Stimulated activated naive B cell treated with anti-CD40 and anti-IgM and Interleukin-4, amounts not matched to agents 10 μg/mL and 1 μg/mL and 100 μg/mL, for 72 hours (primary cell): ENCODE results near the gene HSPA1B.
"Not testable (repeated sequence)": the region's sequence is repeated elsewhere in the genome, so short reads cannot be mapped to it uniquely, and the experiment has no call there.

Source experiments
- ATAC-seq, 2 donors: fragments of 150-1000 bp; cut with Tn5 transposase; replicated peaks; 2 replicates each; pipeline ENCODE4 v1.10.0; 2021; ENCODE audit warnings: moderate library complexity in 1 of 2
- DNase-seq: peaks from one replicate; pipeline ENCODE4 v3.0.0; 2021
- H3K27ac Mint-ChIP-seq: one replicate; pipeline ENCODE4 v1.8.0; 2022; ENCODE audit warnings: mild to moderate bottlenecking, mixed read lengths
- H3K27me3 Mint-ChIP-seq, 2 donors: one replicate each; pipeline ENCODE4 v1.8.0; 2022; ENCODE audit warnings: mixed read lengths in 2 of 2
- H3K36me3 Mint-ChIP-seq, 2 donors: one replicate each; pipeline ENCODE4 v1.8.0; 2022; ENCODE audit warnings: mixed read lengths in 2 of 2, mild to moderate bottlenecking in 1 of 2
- H3K4me1 Mint-ChIP-seq, 2 donors: one replicate each; pipeline ENCODE4 v1.8.0; 2022; ENCODE audit warnings: mixed read lengths in 2 of 2, mild to moderate bottlenecking in 1 of 2
- H3K4me3 Mint-ChIP-seq, 2 donors: one replicate each; pipeline ENCODE4 v1.8.0; 2022; ENCODE audit warnings: mild to moderate bottlenecking in 2 of 2, mixed read lengths in 2 of 2, moderate library complexity in 1 of 2
- H3K9me3 Mint-ChIP-seq, 2 donors: one replicate each; pipeline ENCODE4 v1.8.0; 2022; ENCODE audit warnings: mixed read lengths in 2 of 2, mild to moderate bottlenecking in 1 of 2

The HSPA1B gene

GRCh38 chr6:31792761-31793171 is 34.8 kb upstream of the HSPA1B start:
- H3K4me3 Mint-ChIP-seq, result peak overlapping the region; percentile 33 to 61
- peaks cover 37 to 63% of the 10 kb centered on the region in 2 donors for H3K4me1 Mint-ChIP-seq
- peak overlapping the region; percentile 89 for H3K27ac Mint-ChIP-seq
- no peaks in the 10 kb centered on the region for H3K9me3 Mint-ChIP-seq
- ATAC-seq (peak in 1 of 2 donors; percentile 21), DNase-seq (no peak)
- H3K27me3 Mint-ChIP-seq, result no peaks in the 10 kb centered on the region
- peaks cover 26 to 37% of the 10 kb centered on the region in 2 donors for H3K36me3 Mint-ChIP-seq

GRCh38 chr6:31793927-31794245 is 33.7 kb upstream of the HSPA1B start:
- H3K4me3 Mint-ChIP-seq, result peak overlapping the region; percentile 85 to 95
- not testable (repeated sequence) for H3K9me3 Mint-ChIP-seq, H3K27me3 Mint-ChIP-seq, DNase-seq, ATAC-seq
- peaks cover 40 to 71% of the 10 kb centered on the region in 2 donors for H3K4me1 Mint-ChIP-seq
- H3K27ac Mint-ChIP-seq, result peak overlapping the region; percentile 27
- H3K36me3 Mint-ChIP-seq, result peaks cover 26 to 41% of the 10 kb centered on the region in 2 donors

DNA sequence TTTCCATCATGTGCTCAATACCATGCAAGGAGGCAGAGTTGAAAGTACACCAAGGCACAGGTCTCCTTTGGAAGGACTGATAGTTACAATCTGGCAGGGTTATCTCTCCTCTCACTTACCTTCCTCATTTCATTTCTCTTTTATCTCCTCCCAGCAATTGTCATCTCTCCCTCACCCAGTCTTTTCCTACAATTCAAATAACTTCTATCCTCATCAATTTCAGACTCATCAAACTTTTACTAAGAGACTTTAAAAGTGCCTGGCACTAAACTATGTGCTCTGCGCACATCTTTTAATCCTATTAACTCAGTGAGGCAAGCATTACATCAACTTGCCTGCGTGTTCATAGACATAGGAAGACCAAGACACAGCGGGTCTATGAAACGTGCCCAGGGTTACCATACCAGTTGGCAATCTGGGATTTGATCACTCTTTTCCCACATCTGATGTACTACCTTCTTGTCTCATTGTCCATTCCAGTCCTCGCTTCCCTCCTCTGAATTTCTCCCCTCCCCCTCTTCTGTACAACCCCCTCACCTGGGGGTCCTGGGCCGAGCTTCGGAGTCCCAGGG is 33.2 kb upstream of the HSPA1B start:
- Mint-ChIP-seq H3K36me3 (peaks cover 26 to 41% of the 10 kb centered on the region in 2 donors), H3K27ac (peak overlapping the region; percentile 98), H3K4me3 (peak overlapping the region; percentile 85 to 95), H3K9me3 (no peaks in the 10 kb centered on the region), H3K4me1 (peaks cover 37 to 67% of the 10 kb centered on the region in 2 donors), H3K27me3 (no peaks in the 10 kb centered on the region)
- ATAC-seq, result no peak
- no peak for DNase-seq

DNA sequence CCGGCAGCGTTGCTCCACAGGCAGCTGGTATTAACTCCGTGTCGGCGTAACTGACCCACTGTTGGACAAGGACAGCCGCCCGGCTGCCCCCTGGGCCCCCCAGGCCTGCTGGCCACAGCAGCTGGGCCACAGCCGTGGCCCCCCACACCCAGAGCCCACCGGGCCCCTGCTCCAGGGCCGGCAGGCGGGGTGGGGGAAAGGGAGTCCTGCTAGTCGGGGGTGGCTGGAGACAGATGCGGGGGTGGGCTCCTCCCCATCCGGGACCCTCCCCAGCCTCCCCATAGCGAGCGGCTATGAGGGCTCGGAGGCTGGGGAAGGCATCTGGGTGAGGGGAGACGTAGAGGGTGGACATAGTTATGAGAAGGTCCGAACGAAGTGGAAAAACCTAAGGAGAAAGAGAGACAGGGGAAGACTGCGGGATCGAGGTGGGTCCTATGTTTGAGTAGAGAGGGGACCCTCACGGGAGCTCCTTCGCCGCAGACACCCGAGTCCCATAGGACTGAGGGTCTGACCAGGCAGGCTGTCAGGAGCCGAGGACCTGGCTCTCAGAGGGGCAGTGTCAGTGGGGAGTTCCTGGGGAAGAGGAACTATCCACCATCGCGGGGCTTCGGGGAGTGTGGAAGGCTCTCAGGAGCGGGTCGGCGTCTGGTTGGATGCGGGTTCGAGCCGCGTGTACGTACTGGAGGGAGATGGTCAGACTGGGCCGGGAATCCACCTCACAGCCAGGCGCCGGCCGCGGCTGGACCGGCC is 32.5 kb upstream of the HSPA1B start:
- H3K9me3 Mint-ChIP-seq, result no peaks in the 10 kb centered on the region
- no peak for DNase-seq
- peaks cover 34 to 62% of the 10 kb centered on the region in 2 donors for H3K4me1 Mint-ChIP-seq
- H3K36me3 Mint-ChIP-seq, result peaks cover 23 to 37% of the 10 kb centered on the region in 2 donors
- H3K27ac Mint-ChIP-seq, result peak overlapping the region; percentile 98
- H3K27me3 Mint-ChIP-seq, result no peaks in the 10 kb centered on the region
- H3K4me3 Mint-ChIP-seq, result peak overlapping the region; percentile 85 to 95
- ATAC-seq, result peak; percentile 52 to 53

DNA sequence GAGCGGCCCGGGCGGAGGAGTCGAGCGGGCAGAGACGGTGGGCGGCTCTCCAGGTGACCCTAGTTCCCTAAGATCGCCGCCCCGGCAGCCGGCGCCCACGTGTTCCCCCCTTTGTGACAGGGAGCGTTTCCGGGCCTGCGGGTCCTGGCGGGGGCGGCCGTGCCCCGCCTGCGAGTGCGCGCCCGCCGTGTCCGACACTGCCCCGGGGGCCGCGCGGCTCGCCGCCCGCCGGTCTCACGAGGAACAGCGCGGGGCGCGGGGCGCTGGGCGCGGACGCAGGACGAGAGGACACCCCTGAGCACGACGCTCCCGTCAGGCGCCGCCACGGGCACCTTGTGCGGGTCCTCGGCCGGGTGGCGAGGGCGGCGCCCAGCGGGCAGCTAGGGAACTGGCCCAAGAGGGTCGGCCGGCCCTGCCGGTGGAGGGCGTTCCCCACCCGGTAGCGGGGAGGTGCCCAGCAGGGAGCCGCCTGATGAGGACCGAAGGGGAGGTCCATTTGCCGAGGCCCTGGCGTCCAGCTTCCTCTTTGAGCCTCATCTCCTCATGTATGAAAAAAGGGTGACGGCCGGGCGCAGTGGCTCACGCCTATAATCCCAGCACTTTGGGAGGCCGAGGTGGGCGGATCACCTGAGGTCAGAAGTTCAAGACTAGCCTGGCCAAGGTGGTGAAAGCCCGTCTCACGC is 31.8 kb upstream of the HSPA1B start, which contains the start of gene VARS1:
TSS of gene VARS1 (minus strand) at position 137 of the 683 bp plus-strand sequence. CDS start 535 bp downstream, outside the sequence.
- peak; percentile 90 to 92 for ATAC-seq
- Mint-ChIP-seq H3K27ac (peak within 1 kb of the TSS; percentile 98), H3K4me3 (peak within 1 kb of the TSS; percentile 85 to 95), H3K36me3 (peaks cover 21 to 33% of the 10 kb centered on the region in 2 donors), H3K27me3 (no peaks in the 10 kb centered on the region), H3K9me3 (no peaks in the 10 kb centered on the region), H3K4me1 (peaks cover 31 to 57% of the 10 kb centered on the region in 2 donors)
- peak; percentile 90 for DNase-seq

- Mint-ChIP-seq H3K4me1 (peaks cover 25 to 46% of the 10 kb centered on the region in 2 donors), H3K27me3 (no peaks in the 10 kb centered on the region), H3K27ac (no peak overlapping the region), H3K9me3 (no peaks in the 10 kb centered on the region), H3K4me3 (no peak overlapping the region), H3K36me3 (peaks cover 20 to 27% of the 10 kb centered on the region in 2 donors)
- DNase-seq (no peak), ATAC-seq (no peak)
Measured at GRCh38 chr6:31796993-31797385, 30.5 kb upstream of the HSPA1B start.

- Mint-ChIP-seq H3K4me3 (peak overlapping the region; percentile 13 to 14), H3K9me3 (no peaks in the 10 kb centered on the region), H3K36me3 (peaks cover 17 to 21% of the 10 kb centered on the region in 2 donors), H3K27ac (peak overlapping the region; percentile 87), H3K4me1 (peaks cover 20 to 41% of the 10 kb centered on the region in 2 donors), H3K27me3 (no peaks in the 10 kb centered on the region)
- ATAC-seq, result no peak
- DNase-seq, result no peak
Measured at GRCh38 chr6:31797588-31797987, 29.9 kb upstream of the HSPA1B start.

DNA sequence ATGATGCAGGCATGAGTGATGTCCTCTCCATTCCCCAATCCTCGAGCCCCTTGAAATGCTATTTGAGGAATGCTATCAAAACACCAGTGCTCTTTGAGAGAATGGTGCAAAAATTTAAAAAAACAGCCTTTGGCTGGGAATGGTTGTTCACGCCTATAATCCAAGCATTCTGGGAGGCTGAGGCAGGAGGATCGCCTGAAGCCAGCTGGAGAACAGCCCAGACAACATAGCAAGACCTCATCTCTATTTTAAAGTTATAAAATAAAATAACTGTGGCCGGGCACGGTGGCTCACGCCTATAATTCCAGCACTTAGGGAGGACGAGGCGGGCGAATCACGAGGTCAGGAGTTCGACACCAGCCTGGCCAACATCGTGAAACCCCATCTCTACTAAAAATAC is 27.8 kb upstream of the HSPA1B start:
- peaks cover 8 to 32% of the 10 kb centered on the region in 2 donors for H3K4me1 Mint-ChIP-seq
- no peak overlapping the region for H3K4me3 Mint-ChIP-seq
- no peaks in the 10 kb centered on the region for H3K27me3 Mint-ChIP-seq
- no peaks in the 10 kb centered on the region for H3K9me3 Mint-ChIP-seq
- DNase-seq (no peak), ATAC-seq (no peak)
- peaks cover 19 to 20% of the 10 kb centered on the region in 2 donors for H3K36me3 Mint-ChIP-seq
- H3K27ac Mint-ChIP-seq, result no peak overlapping the region

GRCh38 chr6:31801031-31801927 is 26.3 kb upstream of the HSPA1B start:
- not testable (repeated sequence) for H3K27ac Mint-ChIP-seq, H3K4me3 Mint-ChIP-seq, H3K27me3 Mint-ChIP-seq, H3K9me3 Mint-ChIP-seq, DNase-seq, ATAC-seq
- Mint-ChIP-seq H3K4me1 (peaks cover 13 to 35% of the 10 kb centered on the region in 2 donors), H3K36me3 (peaks cover 17 to 21% of the 10 kb centered on the region in 2 donors)

DNA sequence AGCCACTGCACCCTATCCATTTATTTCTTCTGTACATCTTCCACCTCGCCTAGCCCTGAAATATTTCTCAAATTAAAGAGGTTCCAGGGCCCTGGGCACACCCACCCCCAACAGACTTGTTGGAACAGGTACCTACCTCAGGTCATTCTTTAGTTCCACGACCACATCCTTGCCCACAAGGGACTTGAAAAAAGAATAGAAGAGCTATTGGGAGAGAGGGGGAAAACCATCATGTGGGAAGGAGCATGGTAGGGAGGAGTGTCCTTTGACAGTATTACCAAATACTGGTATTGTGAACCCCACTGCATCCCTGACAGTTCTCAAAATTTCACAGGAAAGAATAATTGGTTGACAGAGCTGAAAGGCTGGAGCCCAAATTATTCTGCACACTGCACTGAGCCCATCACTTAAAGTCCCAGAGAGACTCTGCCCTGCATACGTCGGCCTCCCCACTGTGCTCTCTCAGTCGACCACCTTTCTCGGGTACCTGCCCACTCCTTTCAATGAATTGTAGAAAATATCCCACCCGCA is 21.5 kb upstream of the HSPA1B start:
- Mint-ChIP-seq H3K4me1 (peaks cover 12 to 24% of the 10 kb centered on the region in 2 donors), H3K27ac (peak overlapping the region; percentile 98), H3K36me3 (peaks cover 12 to 28% of the 10 kb centered on the region in 2 donors), H3K9me3 (no peaks in the 10 kb centered on the region), H3K27me3 (no peaks in the 10 kb centered on the region), H3K4me3 (peak overlapping the region; percentile 94 to 95)
- no peak for DNase-seq
- ATAC-seq, result peak; percentile 44 to 46

GRCh38 chr6:31806470-31807272 is 20.9 kb upstream of the HSPA1B start, which contains the start of gene LSM2:
Gene LSM2 (minus strand): TSS chr6:31806966. CDS start chr6:31806757, 209 bp downstream.
- H3K27ac Mint-ChIP-seq, result peak within 1 kb of the TSS; percentile 98

DNA sequence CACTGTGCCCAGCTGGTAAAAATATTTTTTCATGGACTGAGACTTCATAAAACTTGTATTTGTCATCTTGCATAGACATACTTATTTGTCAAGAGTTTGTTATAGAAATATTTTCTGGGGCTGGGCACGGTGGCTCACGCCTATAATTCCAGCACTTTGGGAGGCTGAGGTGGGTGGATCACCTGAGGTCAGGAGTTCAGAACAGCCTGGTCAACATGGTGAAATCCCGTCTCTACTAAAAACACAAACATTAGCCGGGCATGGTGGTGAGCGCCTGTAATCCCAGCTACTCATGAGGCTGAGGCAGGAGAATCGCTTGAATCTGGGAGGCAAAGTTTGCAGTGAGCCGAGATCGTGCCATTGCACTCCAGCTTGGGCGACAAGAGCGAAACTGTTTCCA is 18.9 kb upstream of the HSPA1B start:
- H3K36me3 Mint-ChIP-seq, result peaks cover 2 to 20% of the 10 kb centered on the region in 2 donors
- DNase-seq, ATAC-seq, H3K27me3 Mint-ChIP-seq, H3K4me3 Mint-ChIP-seq, H3K9me3 Mint-ChIP-seq, H3K27ac Mint-ChIP-seq: not testable (repeated sequence)
- peaks cover 15 to 20% of the 10 kb centered on the region in 2 donors for H3K4me1 Mint-ChIP-seq

More at GRCh38 chr6:31806470-31807272, 20.9 kb upstream of the HSPA1B start, which contains the start of gene LSM2:
- H3K4me1 Mint-ChIP-seq, result peaks cover 12 to 24% of the 10 kb centered on the region in 2 donors
- H3K36me3 Mint-ChIP-seq, result peaks cover 7 to 28% of the 10 kb centered on the region in 2 donors
- DNase-seq, result peak; percentile 94
- ATAC-seq, result peak; percentile 97 to 98
- H3K27me3 Mint-ChIP-seq, result no peaks in the 10 kb centered on the region
- H3K9me3 Mint-ChIP-seq, result no peaks in the 10 kb centered on the region
- H3K4me3 Mint-ChIP-seq, result peak within 1 kb of the TSS; percentile 94 to 95

- H3K9me3 Mint-ChIP-seq, result no peaks in the 10 kb centered on the region
- no peaks in the 10 kb centered on the region for H3K27me3 Mint-ChIP-seq
- DNase-seq, result no peak
- peaks cover 12 to 25% of the 10 kb centered on the region in 2 donors for H3K4me1 Mint-ChIP-seq
- no peak overlapping the region for H3K4me3 Mint-ChIP-seq
- ATAC-seq, result no peak
- no peak overlapping the region for H3K27ac Mint-ChIP-seq
- H3K36me3 Mint-ChIP-seq, result peaks cover 2 to 11% of the 10 kb centered on the region in 2 donors
Measured at GRCh38 chr6:31811645-31812044, 15.9 kb upstream of the HSPA1B start.
